GM12891 (cell line): Measurements from ENCODE around the gene GBA3.

ENCODE experiments used
- PAX5 ChIP-seq: IDR thresholded peaks from 2 replicates; pipeline ENCODE4 v1.6.1; 2011; ENCODE audit warnings: low read length, moderate library complexity, mild to moderate bottlenecking; ENCODE audit not compliant: insufficient read depth, severe bottlenecking
- POLR2A ChIP-seq: IDR thresholded peaks from 2 replicates; pipeline ENCODE4 v1.6.1; 2011; ENCODE audit warnings: low read depth, low read length, control low read depth
- POLR2AphosphoS5 ChIP-seq: IDR thresholded peaks from 2 replicates; pipeline ENCODE4 v1.6.1; 2011; ENCODE audit warnings: low read depth, low read length, control low read depth
- POU2F2 ChIP-seq: IDR thresholded peaks from 2 replicates; pipeline ENCODE4 v1.6.1; 2011; ENCODE audit warnings: low read depth, mild to moderate bottlenecking, control low read depth, low read length, moderate library complexity
- SPI1 ChIP-seq: IDR thresholded peaks from 2 replicates; pipeline ENCODE4 v1.6.1; 2011; ENCODE audit warnings: low read depth, low read length, control low read depth
- TAF1 ChIP-seq: IDR thresholded peaks from 2 replicates; pipeline ENCODE4 v1.6.1; 2011; ENCODE audit warnings: low read depth, low read length, control low read depth

DNA sequence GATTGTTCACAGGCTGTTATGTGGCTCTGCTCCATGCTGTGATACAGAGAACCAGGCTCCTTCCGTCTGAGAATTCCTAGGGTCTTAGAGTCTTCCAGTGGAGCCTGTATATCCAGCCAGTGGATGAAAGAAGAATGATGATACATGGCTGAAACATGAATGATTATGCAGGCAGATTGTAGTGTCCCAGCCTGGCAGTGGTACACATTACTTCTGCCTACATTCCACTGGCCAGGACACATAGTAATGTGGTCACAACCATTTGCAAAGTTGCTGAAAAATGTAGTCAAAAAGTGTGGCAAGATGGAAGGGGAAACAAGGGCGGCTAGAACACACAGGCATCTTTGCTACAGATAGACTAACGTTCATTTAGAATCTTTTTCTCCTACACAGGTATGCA is 4.5 kb upstream of the GBA3 start:
- TF ChIP-seq POLR2AphosphoS5 = no peak
- no peak for TF ChIP-seq POLR2A
- TF ChIP-seq TAF1 = no peak
- no peak for TF ChIP-seq PAX5
- TF ChIP-seq SPI1 = no peak
- no peak for TF ChIP-seq POU2F2
